Measurements from ENCODE around the gene ZBTB33.

- TF ChIP-seq CTCF (IDR thresholded peaks at IDR 0.05) (no peak), POLR2A (IDR thresholded peaks at IDR 0.05) (no peak)
These were observed 55.0 kb downstream of the ZBTB33 start for GRCh38 chrX:120305531-120306141.

Data from adrenal gland (tissue), 5 donors.